ENCODE results near the gene MAML2. TPM values are rescaled to one million over a fixed set of nuclear protein-coding genes. Genes with fewer than 3 reads are reported as not detected.

The MAML2 gene
- total RNA-seq, 2 experiments from 2014 or later: 0.15 to 1.0 TPM

DNA sequence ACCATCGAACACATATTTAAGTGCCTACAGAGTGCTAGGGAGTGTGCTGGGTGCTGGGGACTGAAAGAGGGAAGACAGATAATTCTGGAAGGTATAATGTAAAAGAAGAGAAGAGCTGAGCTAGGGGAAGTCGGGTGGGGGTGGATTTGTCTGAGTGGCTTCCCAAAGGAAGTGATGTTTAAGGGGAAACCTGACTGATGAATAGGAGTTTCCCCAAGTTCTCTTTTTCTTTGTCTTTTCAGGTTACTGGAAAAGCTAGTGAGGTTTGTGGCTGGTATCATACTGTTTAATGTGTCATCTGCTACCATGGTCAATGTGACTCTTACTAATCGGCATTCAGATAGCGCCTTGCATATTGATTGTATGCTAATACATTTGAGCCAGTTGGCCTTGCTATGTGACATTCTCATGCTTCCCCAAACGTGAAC, 267.4 kb downstream of the MAML2 start:
- Histone ChIP-seq H3K4me1 (ENCODE audit: insufficient read depth, low read length, poor library complexity, severe bottlenecking) (no peaks in the 10 kb centered on the region), H3K4me2 (ENCODE audit: low read length) (no peak overlapping the region), H4K20me1 (ENCODE audit: insufficient read depth, low read length) (no peaks in the 10 kb centered on the region), H3K9me2 (ENCODE audit: insufficient read depth, low read length) (no peaks in the 10 kb centered on the region), H3K27ac (ENCODE audit: low read depth, low read length, poor library complexity, severe bottlenecking) (no peak overlapping the region), H3K9me3 (ENCODE audit: low read length) (no peaks in the 10 kb centered on the region), H3K36me3 (ENCODE audit: insufficient read depth, low read length) (no peaks in the 10 kb centered on the region), H2AFZ (ENCODE audit: low read length) (no peak overlapping the region), H3K4me3 (ENCODE audit: low read depth, low read length, poor library complexity, severe bottlenecking) (no peak overlapping the region), H3K79me2 (ENCODE audit: insufficient read depth, low read depth, low read length) (no peaks in the 10 kb centered on the region)
- TF ChIP-seq, protein P1, sequence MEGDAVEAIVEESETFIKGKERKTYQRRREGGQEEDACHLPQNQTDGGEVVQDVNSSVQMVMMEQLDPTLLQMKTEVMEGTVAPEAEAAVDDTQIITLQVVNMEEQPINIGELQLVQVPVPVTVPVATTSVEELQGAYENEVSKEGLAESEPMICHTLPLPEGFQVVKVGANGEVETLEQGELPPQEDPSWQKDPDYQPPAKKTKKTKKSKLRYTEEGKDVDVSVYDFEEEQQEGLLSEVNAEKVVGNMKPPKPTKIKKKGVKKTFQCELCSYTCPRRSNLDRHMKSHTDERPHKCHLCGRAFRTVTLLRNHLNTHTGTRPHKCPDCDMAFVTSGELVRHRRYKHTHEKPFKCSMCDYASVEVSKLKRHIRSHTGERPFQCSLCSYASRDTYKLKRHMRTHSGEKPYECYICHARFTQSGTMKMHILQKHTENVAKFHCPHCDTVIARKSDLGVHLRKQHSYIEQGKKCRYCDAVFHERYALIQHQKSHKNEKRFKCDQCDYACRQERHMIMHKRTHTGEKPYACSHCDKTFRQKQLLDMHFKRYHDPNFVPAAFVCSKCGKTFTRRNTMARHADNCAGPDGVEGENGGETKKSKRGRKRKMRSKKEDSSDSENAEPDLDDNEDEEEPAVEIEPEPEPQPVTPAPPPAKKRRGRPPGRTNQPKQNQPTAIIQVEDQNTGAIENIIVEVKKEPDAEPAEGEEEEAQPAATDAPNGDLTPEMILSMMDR (conservative IDR thresholded peaks at IDR 0.05; ENCODE audit: low read length): no peak
- TF ChIP-seq EZH2phosphoT487 (IDR thresholded peaks at IDR 0.05; ENCODE audit: borderline replicate concordance, low read depth, low read length): no peak
- ChIA-PET CTCF (ENCODE audit: unreplicated experiment) (no interaction called here), POLR2A (interaction anchor here (0.7 kb wide), 1 partner anchor 49 kb away, joined by 4 read pairs; no protein-coding TSS in a partner anchor)
- no TSS peak for BruUV-seq (replicated peaks)
- no peak for DNase-seq (ENCODE audit: low spot score)
- intact Hi-C loops (cut with micrococcal nuclease; ENCODE audit: unreplicated experiment): no loop called here

- BruUV-seq (replicated peaks): no TSS peak
- TF ChIP-seq EZH2phosphoT487 (IDR thresholded peaks at IDR 0.05; ENCODE audit: borderline replicate concordance, low read depth, low read length): no peak
- TF ChIP-seq, protein P1 (conservative IDR thresholded peaks at IDR 0.05; ENCODE audit: low read length): no peak
- CTCF ChIA-PET (ENCODE audit: unreplicated experiment): no interaction called here
- Histone ChIP-seq H3K79me2 (ENCODE audit: insufficient read depth, low read depth, low read length) (no peaks in the 10 kb centered on the region), H3K4me3 (ENCODE audit: low read depth, low read length, poor library complexity, severe bottlenecking) (no peak overlapping the region), H4K20me1 (ENCODE audit: insufficient read depth, low read length) (no peaks in the 10 kb centered on the region), H3K4me1 (ENCODE audit: insufficient read depth, low read length, poor library complexity, severe bottlenecking) (no peaks in the 10 kb centered on the region), H2AFZ (ENCODE audit: low read length) (no peak overlapping the region), H3K36me3 (ENCODE audit: insufficient read depth, low read length) (no peaks in the 10 kb centered on the region), H3K9me3 (ENCODE audit: low read length) (no peaks in the 10 kb centered on the region), H3K9me2 (ENCODE audit: insufficient read depth, low read length) (no peaks in the 10 kb centered on the region), H3K27ac (ENCODE audit: low read depth, low read length, poor library complexity, severe bottlenecking) (no peak overlapping the region), H3K4me2 (ENCODE audit: low read length) (no peak overlapping the region)
- POLR2A ChIA-PET: interaction anchor here (0.7 kb wide), 1 partner anchor 50 kb away, joined by 4 read pairs; no protein-coding TSS in a partner anchor
- intact Hi-C loops (cut with micrococcal nuclease; ENCODE audit: unreplicated experiment): no loop called here
- DNase-seq (ENCODE audit: low spot score): no peak
Measured at GRCh38 chr11:96074551-96075310, 268.3 kb downstream of the MAML2 start.

GRCh38 chr11:96073536-96073935, 269.5 kb downstream of the MAML2 start:
- Histone ChIP-seq H3K4me1 (ENCODE audit: insufficient read depth, low read length, poor library complexity, severe bottlenecking) (no peaks in the 10 kb centered on the region), H3K27ac (ENCODE audit: low read depth, low read length, poor library complexity, severe bottlenecking) (no peak overlapping the region), H3K9me2 (ENCODE audit: insufficient read depth, low read length) (no peaks in the 10 kb centered on the region), H3K9me3 (ENCODE audit: low read length) (no peaks in the 10 kb centered on the region), H3K79me2 (ENCODE audit: insufficient read depth, low read depth, low read length) (no peaks in the 10 kb centered on the region), H3K4me2 (ENCODE audit: low read length) (no peak overlapping the region), H3K4me3 (ENCODE audit: low read depth, low read length, poor library complexity, severe bottlenecking) (no peak overlapping the region), H4K20me1 (ENCODE audit: insufficient read depth, low read length) (no peaks in the 10 kb centered on the region), H3K36me3 (ENCODE audit: insufficient read depth, low read length) (no peaks in the 10 kb centered on the region), H2AFZ (ENCODE audit: low read length) (no peak overlapping the region)
- DNase-seq (ENCODE audit: low spot score): no peak
- ChIA-PET CTCF (ENCODE audit: unreplicated experiment) (no interaction called here), POLR2A (interaction anchor here (0.7 kb wide), 1 partner anchor 25 kb away, joined by 3 read pairs; no protein-coding TSS in a partner anchor)
- no TSS peak for BruUV-seq (replicated peaks)
- TF ChIP-seq, protein P1 (conservative IDR thresholded peaks at IDR 0.05; ENCODE audit: low read length): no peak
- TF ChIP-seq EZH2phosphoT487 (IDR thresholded peaks at IDR 0.05; ENCODE audit: borderline replicate concordance, low read depth, low read length): no peak
- intact Hi-C loops (cut with micrococcal nuclease; ENCODE audit: unreplicated experiment): no loop called here
